ENCODE measurements around the gene CCDC181. TPM values are rescaled to one million over a fixed set of nuclear protein-coding genes. Genes with fewer than 3 reads are reported as not detected.

CCDC181 gene
- total RNA-seq, 4 donors from 2014 or later = 0.80 to 1.2 TPM; not detected in 2

- in situ Hi-C loops (cut with MboI; ENCODE audit: low sequenced_read_pairs in 4 of 4) (no loop called here), intact Hi-C loops (cut with DNase I; ENCODE audit: low total_unique reads) (no loop called here)
- ATAC-seq = no peak
- TF ChIP-seq POLR2A (IDR thresholded peaks at IDR 0.05) = no peak
- TF ChIP-seq, protein P1, sequence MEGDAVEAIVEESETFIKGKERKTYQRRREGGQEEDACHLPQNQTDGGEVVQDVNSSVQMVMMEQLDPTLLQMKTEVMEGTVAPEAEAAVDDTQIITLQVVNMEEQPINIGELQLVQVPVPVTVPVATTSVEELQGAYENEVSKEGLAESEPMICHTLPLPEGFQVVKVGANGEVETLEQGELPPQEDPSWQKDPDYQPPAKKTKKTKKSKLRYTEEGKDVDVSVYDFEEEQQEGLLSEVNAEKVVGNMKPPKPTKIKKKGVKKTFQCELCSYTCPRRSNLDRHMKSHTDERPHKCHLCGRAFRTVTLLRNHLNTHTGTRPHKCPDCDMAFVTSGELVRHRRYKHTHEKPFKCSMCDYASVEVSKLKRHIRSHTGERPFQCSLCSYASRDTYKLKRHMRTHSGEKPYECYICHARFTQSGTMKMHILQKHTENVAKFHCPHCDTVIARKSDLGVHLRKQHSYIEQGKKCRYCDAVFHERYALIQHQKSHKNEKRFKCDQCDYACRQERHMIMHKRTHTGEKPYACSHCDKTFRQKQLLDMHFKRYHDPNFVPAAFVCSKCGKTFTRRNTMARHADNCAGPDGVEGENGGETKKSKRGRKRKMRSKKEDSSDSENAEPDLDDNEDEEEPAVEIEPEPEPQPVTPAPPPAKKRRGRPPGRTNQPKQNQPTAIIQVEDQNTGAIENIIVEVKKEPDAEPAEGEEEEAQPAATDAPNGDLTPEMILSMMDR (IDR thresholded peaks at IDR 0.05 in 4 of 5, conservative IDR thresholded peaks at IDR 0.05 in 1 of 5) = no peak
- Histone ChIP-seq H3K27ac (no peak overlapping the region), H3K27me3 (no peaks in the 10 kb centered on the region), H3K36me3 (peaks cover under 1 to 31% of the 10 kb centered on the region in 2 donors), H3K4me1 (peaks cover 0 to 4% of the 10 kb centered on the region in 2 donors), H3K9me3 (no peaks in the 10 kb centered on the region), H3K4me3 (no peak overlapping the region)
- no peak for DNase-seq
These were observed 35.1 kb upstream of the CCDC181 start for GRCh38 chr1:169462385-169462784.

DNA sequence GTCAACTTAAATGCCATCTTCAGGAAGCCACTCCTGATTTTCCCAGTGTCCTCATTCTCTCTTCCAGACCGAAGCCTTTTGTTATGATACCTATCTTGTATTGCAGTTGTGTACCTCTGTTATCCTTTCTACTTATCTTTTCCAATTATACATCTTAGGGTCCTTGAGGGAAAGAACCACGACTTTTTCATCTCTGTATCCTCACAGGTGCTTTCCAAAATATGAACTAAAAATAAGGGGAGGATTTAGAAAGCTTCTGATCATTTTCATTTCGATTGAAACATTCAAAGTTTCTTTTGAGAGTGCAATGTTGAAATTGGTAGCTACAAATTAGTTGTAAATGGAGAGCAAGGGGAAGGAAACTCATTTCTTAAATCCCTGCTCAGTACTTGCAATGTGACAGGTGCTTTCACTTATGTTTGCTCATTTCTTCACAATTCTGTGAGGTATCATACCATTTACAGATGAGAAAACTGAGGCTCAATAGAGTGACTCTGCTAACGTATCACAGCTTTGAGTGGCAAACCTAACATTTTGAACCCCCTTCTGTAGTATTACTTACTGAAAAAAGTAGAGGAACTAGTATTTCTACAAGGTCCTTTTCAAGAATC, 34.2 kb upstream of the CCDC181 start:
- intact Hi-C loops (cut with DNase I; ENCODE audit: low total_unique reads) (no loop called here), in situ Hi-C loops (cut with MboI; ENCODE audit: low sequenced_read_pairs in 4 of 4) (no loop called here)
- Histone ChIP-seq H3K27me3 (no peaks in the 10 kb centered on the region), H3K36me3 (peaks cover 0 to 23% of the 10 kb centered on the region in 2 donors), H3K27ac (peak overlapping the region in 2 of 4 donors; percentile 47 to 51), H3K4me1 (peaks cover 0 to 4% of the 10 kb centered on the region in 2 donors), H3K4me3 (no peak overlapping the region), H3K9me3 (no peaks in the 10 kb centered on the region)
- ATAC-seq (no peak), DNase-seq (no peak)
- TF ChIP-seq, protein P1 (IDR thresholded peaks at IDR 0.05 in 4 of 5, conservative IDR thresholded peaks at IDR 0.05 in 1 of 5) = no peak
- no peak for TF ChIP-seq POLR2A (IDR thresholded peaks at IDR 0.05)

GRCh38 chr1:169460191-169460833, 33.0 kb upstream of the CCDC181 start:
- Histone ChIP-seq H3K36me3 (peaks cover 0 to 11% of the 10 kb centered on the region in 2 donors), H3K4me1 (peaks cover 0 to 4% of the 10 kb centered on the region in 2 donors), H3K4me3 (peak overlapping the region in 1 of 4 donors; percentile 1), H3K9me3 (no peaks in the 10 kb centered on the region), H3K27me3 (no peaks in the 10 kb centered on the region), H3K27ac (peak overlapping the region; percentile 7 to 51 (median 30))
- TF ChIP-seq, protein P1 (IDR thresholded peaks at IDR 0.05 in 4 of 5, conservative IDR thresholded peaks at IDR 0.05 in 1 of 5) = no peak
- TF ChIP-seq POLR2A (IDR thresholded peaks at IDR 0.05) = no peak
- in situ Hi-C loops (cut with MboI; ENCODE audit: low sequenced_read_pairs in 4 of 4) (no loop called here), intact Hi-C loops (cut with DNase I; ENCODE audit: low total_unique reads) (no loop called here)
- DNase-seq (peak in 1 of 2 donors; percentile 27), ATAC-seq (peak; percentile 33 to 59)

- H3K4me3 ChIP-seq = no peak overlapping the region
- no peaks in the 10 kb centered on the region for H3K4me1 ChIP-seq
- no peak overlapping the region for H3K27ac ChIP-seq
- ATAC-seq (no peak), DNase-seq (no peak)
- no peaks in the 10 kb centered on the region for H3K36me3 ChIP-seq
- in situ Hi-C loops (cut with MboI; ENCODE audit: low sequenced_read_pairs in 4 of 4) = no loop called here
- no peaks in the 10 kb centered on the region for H3K27me3 ChIP-seq
- intact Hi-C loops (cut with DNase I; ENCODE audit: low total_unique reads) = no loop called here
- TF ChIP-seq, protein P1 (IDR thresholded peaks at IDR 0.05 in 4 of 5, conservative IDR thresholded peaks at IDR 0.05 in 1 of 5) = no peak
- TF ChIP-seq POLR2A (IDR thresholded peaks at IDR 0.05) = no peak
- no peaks in the 10 kb centered on the region for H3K9me3 ChIP-seq
These were observed 30.2 kb upstream of the CCDC181 start for GRCh38 chr1:169457443-169457842.

Data from gastrocnemius medialis (tissue), 4 donors.